Epidermal melanocyte (primary cell): Measurements from ENCODE around the gene HPCAL4.

Experiments used
- DNase-seq: peaks from one replicate; pipeline ENCODE4 v3.0.0; 2011; ENCODE audit warnings: low spot score; ENCODE audit not compliant: insufficient read length

The HPCAL4 gene

GRCh38 chr1:39676948-39677548 is 14.2 kb downstream of the HPCAL4 start:
- DNase-seq: no peak

GRCh38 chr1:39675220-39675619 is 16.0 kb downstream of the HPCAL4 start:
- DNase-seq: no peak

GRCh38 chr1:39673215-39673614 is 18.0 kb downstream of the HPCAL4 start:
- no peak for DNase-seq

- DNase-seq: no peak
These were observed 18.7 kb downstream of the HPCAL4 start for GRCh38 chr1:39672551-39672947.

GRCh38 chr1:39671793-39672550 is 19.3 kb downstream of the HPCAL4 start, which contains the start of gene NT5C1A:
NT5C1A (minus strand) TSS chr1:39672107; CDS start chr1:39672038, 69 bp downstream.
- DNase-seq: no peak

GRCh38 chr1:39671433-39671792 is 19.8 kb downstream of the HPCAL4 start:
- DNase-seq: no peak

GRCh38 chr1:39670689-39671088 is 20.5 kb downstream of the HPCAL4 start:
- no peak for DNase-seq

GRCh38 chr1:39668894-39669293 is 22.3 kb downstream of the HPCAL4 start:
- no peak for DNase-seq

- DNase-seq: no peak
These were observed 23.1 kb downstream of the HPCAL4 start for GRCh38 chr1:39668111-39668510.

GRCh38 chr1:39666772-39667171 is 24.5 kb downstream of the HPCAL4 start:
- DNase-seq: no peak

- no peak for DNase-seq
These were observed 27.7 kb downstream of the HPCAL4 start for GRCh38 chr1:39663559-39663958.

- no peak for DNase-seq
These were observed 28.4 kb downstream of the HPCAL4 start for GRCh38 chr1:39662861-39663260.

- DNase-seq: no peak
These were observed 31.7 kb downstream of the HPCAL4 start for GRCh38 chr1:39659538-39659937.

GRCh38 chr1:39659110-39659509 is 32.1 kb downstream of the HPCAL4 start:
- no peak for DNase-seq

- no peak for DNase-seq
These were observed 33.2 kb downstream of the HPCAL4 start for GRCh38 chr1:39657923-39658485.

- DNase-seq: no peak
These were observed 33.8 kb downstream of the HPCAL4 start for GRCh38 chr1:39657402-39657801.

- no peak for DNase-seq
These were observed 34.8 kb downstream of the HPCAL4 start for GRCh38 chr1:39656391-39656790.

GRCh38 chr1:39655578-39656268 is 35.5 kb downstream of the HPCAL4 start:
- DNase-seq: no peak

- no peak for DNase-seq
These were observed 36.9 kb downstream of the HPCAL4 start for GRCh38 chr1:39654291-39654690.

- no peak for DNase-seq
These were observed 37.6 kb downstream of the HPCAL4 start for GRCh38 chr1:39653546-39654031.

GRCh38 chr1:39652554-39652953 is 38.7 kb downstream of the HPCAL4 start:
- no peak for DNase-seq

- no peak for DNase-seq
These were observed 39.1 kb downstream of the HPCAL4 start for GRCh38 chr1:39652105-39652504.
